PC-3 (cell line): Measurements from ENCODE around the gene UNC13C.

Source experiments
- CTCF ChIP-seq: fragments of 300-600 bp; sonication (generic); conservative IDR thresholded peaks from 2 replicates; pipeline ENCODE4 v1.5.1; 2017; ENCODE audit warnings: antibody characterized with exemption, low read depth, mild to moderate bottlenecking, low read length
- EZH2phosphoT487 ChIP-seq: fragments of 300-600 bp; sonication (generic); IDR thresholded peaks from 2 replicates; pipeline ENCODE4 v1.6.1; 2018; ENCODE audit warnings: mild to moderate bottlenecking, antibody characterized with exemption, low read length, borderline replicate concordance

- no peak for TF ChIP-seq CTCF
- TF ChIP-seq EZH2phosphoT487 = no peak
Measured at GRCh38 chr15:54017251-54017650, 39.0 kb downstream of the UNC13C start.
